GM23338 (cell line): ENCODE data around the gene PTK6. TPM values are rescaled to one million over a fixed set of nuclear protein-coding genes. Genes with fewer than 3 reads are reported as not detected.

Source experiments
- ATAC-seq: fragments of 200-7000 bp; cut with Tn5 transposase; 3 replicates; pipeline ENCODE4 v1.9.1; 2020
- DNase-seq: peaks from one replicate; pipeline ENCODE4 v3.0.0-alpha.2; 2015; ENCODE audit warnings: low spot score
- H2AFZ ChIP-seq: fragments of 200-600 bp; sonication (generic); 2 replicates; pipeline ENCODE4 v1.8.0; 2016; ENCODE audit warnings: antibody characterized with exemption, mild to moderate bottlenecking, moderate library complexity
- H3F3A ChIP-seq: fragments of 200-600 bp; sonication (generic); replicated peaks from 2 replicates; pipeline ENCODE4 v1.8.0; 2017; ENCODE audit warnings: antibody characterized with exemption, mixed run types, low read depth
- H3K27ac ChIP-seq: fragments of 200-600 bp; sonication (generic); 2 replicates; pipeline ENCODE4 v1.6.1; 2016; ENCODE audit warnings: low read depth
- H3K27me3 ChIP-seq: fragments of 200-600 bp; sonication (generic); 2 replicates; pipeline ENCODE4 v1.8.0; 2016; ENCODE audit warnings: mild to moderate bottlenecking, mixed run types, moderate library complexity; ENCODE audit not compliant: insufficient read depth
- H3K36me3 ChIP-seq: fragments of 200-600 bp; sonication (generic); 2 replicates; pipeline ENCODE4 v1.8.0; 2016; ENCODE audit warnings: mild to moderate bottlenecking; ENCODE audit not compliant: insufficient read depth
- H3K4me1 ChIP-seq: fragments of 200-600 bp; sonication (generic); 2 replicates; pipeline ENCODE4 v1.8.0; 2016; ENCODE audit warnings: mild to moderate bottlenecking, moderate library complexity; ENCODE audit not compliant: insufficient read depth
- H3K4me2 ChIP-seq: fragments of 200-600 bp; sonication (generic); 2 replicates; pipeline ENCODE4 v1.7.1; 2017; ENCODE audit warnings: mixed run types
- H3K4me3 ChIP-seq: fragments of 200-600 bp; sonication (generic); 2 replicates; pipeline ENCODE4 v1.6.1; 2016; ENCODE audit warnings: mixed run types
- H3K79me2 ChIP-seq: fragments of 200-600 bp; sonication (generic); replicated peaks from 2 replicates; pipeline ENCODE4 v1.8.0; 2017; ENCODE audit warnings: mild to moderate bottlenecking; ENCODE audit not compliant: insufficient read depth
- H3K9me2 ChIP-seq: fragments of 200-600 bp; sonication (generic); 2 replicates; pipeline ENCODE4 v1.8.0; 2017; ENCODE audit not compliant: insufficient read depth
- H4K20me1 ChIP-seq: fragments of 200-600 bp; sonication (generic); replicated peaks from 2 replicates; pipeline ENCODE4 v1.8.0; 2017; ENCODE audit warnings: mild to moderate bottlenecking; ENCODE audit not compliant: insufficient read depth
- H3K27ac Mint-ChIP-seq: 2 replicates; pipeline ENCODE4 v1.8.0; 2020; ENCODE audit warnings: inconsistent platforms, mild to moderate bottlenecking, moderate library complexity, mixed read lengths
- H3K27me3 Mint-ChIP-seq: 3 replicates; pipeline ENCODE4 v1.8.0; 2022; ENCODE audit warnings: low read depth, mild to moderate bottlenecking, moderate library complexity, mixed read lengths, inconsistent platforms; ENCODE audit not compliant: insufficient read depth, poor library complexity
- H3K36me3 Mint-ChIP-seq: 3 replicates; pipeline ENCODE4 v1.8.0; 2021; ENCODE audit warnings: low read depth, mild to moderate bottlenecking, inconsistent platforms, moderate library complexity, mixed read lengths
- H3K4me1 Mint-ChIP-seq: 3 replicates; pipeline ENCODE4 v1.8.0; 2020; ENCODE audit warnings: mild to moderate bottlenecking, inconsistent platforms, mixed read lengths
- H3K4me3 Mint-ChIP-seq: 3 replicates; pipeline ENCODE4 v1.8.0; 2021; ENCODE audit warnings: moderate library complexity, mild to moderate bottlenecking, inconsistent platforms, mixed read lengths
- H3K9me3 Mint-ChIP-seq: 3 replicates; pipeline ENCODE4 v1.8.0; 2020; ENCODE audit warnings: moderate library complexity, mild to moderate bottlenecking, inconsistent platforms, mixed read lengths
- CREB1 ChIP-seq: fragments of 250-450 bp; sonication (Bioruptor Pico); IDR thresholded peaks from 2 replicates; pipeline ENCODE4 v1.5.0; 2020; ENCODE audit warnings: low read depth, mild to moderate bottlenecking, moderate library complexity
- CTCF ChIP-seq, 2 experiments: fragments of 200-600 bp in 1 of 2; sonication (generic) in 1 of 2; conservative IDR thresholded peaks; 2 replicates each; pipeline versions ENCODE4 v1.5.1 to v1.6.1; 2016 to 2017; ENCODE audit warnings: antibody characterized with exemption in 2 of 2, low read depth in 2 of 2, mild to moderate bottlenecking in 2 of 2, moderate library complexity in 1 of 2
- ETS1 ChIP-seq: IDR thresholded peaks from 2 replicates; pipeline ENCODE4 v1.6.1; 2016; ENCODE audit warnings: antibody characterized with exemption
- EZH2 ChIP-seq: fragments of 200-600 bp; sonication (generic); IDR thresholded peaks from one replicate; pipeline ENCODE4 v1.8.0; 2017; ENCODE audit warnings: antibody characterized with exemption, mild to moderate bottlenecking, low read depth; ENCODE audit not compliant: unreplicated experiment
- JUNB ChIP-seq: IDR thresholded peaks from one replicate; pipeline ENCODE4 v1.6.1; 2016; ENCODE audit warnings: antibody characterized with exemption; ENCODE audit not compliant: unreplicated experiment
- NANOG ChIP-seq: IDR thresholded peaks from 2 replicates; pipeline ENCODE4 v1.6.1; 2016; ENCODE audit warnings: antibody characterized with exemption, borderline replicate concordance
- POLR2AphosphoS5 ChIP-seq: IDR thresholded peaks from 2 replicates; pipeline ENCODE4 v1.6.1; 2016; ENCODE audit warnings: antibody characterized with exemption, low read depth
- ZNF114 ChIP-seq: fragments of 250-450 bp; sonication (Bioruptor Pico); IDR thresholded peaks from 2 replicates; pipeline ENCODE4 v1.5.0; 2020; ENCODE audit warnings: mild to moderate bottlenecking, moderate library complexity
- ZNF331 ChIP-seq: fragments of 250-450 bp; sonication (Bioruptor Pico); IDR thresholded peaks from 2 replicates; pipeline ENCODE4 v1.5.0; 2020; ENCODE audit warnings: low read depth, mild to moderate bottlenecking, moderate library complexity
- ZNF462 ChIP-seq: fragments of 250-450 bp; sonication (Bioruptor Pico); IDR thresholded peaks from 2 replicates; pipeline ENCODE4 v1.5.0; 2020; ENCODE audit warnings: mild to moderate bottlenecking, moderate library complexity
- polyA plus RNA-seq: library from polyadenylated mRNA; unstranded; fragments of >200 nt; fragmentation: Nextera tagmentation; extraction: Ambion mirVana; gene quantifications from 2 replicates; pipeline ENCODE4 v1.2.1, GENCODE V29; 2016
- total RNA-seq: library from RNA; depleted of rRNA; stranded (reverse); fragments of >200 nt; shearing (Covaris generic); gene quantifications from 2 replicates; pipeline ENCODE4 v1.2.3, GENCODE V29; 2014

Gene PTK6
- total and polyA plus RNA-seq, 2 experiments from 2014 or later, result 0.28 TPM; not detected in 1

- no peak for TF ChIP-seq JUNB
- TF ChIP-seq ETS1, result no peak
- TF ChIP-seq ZNF462 (CRISPR knock-in tag), result no peak
- no peak for TF ChIP-seq ZNF114 (CRISPR knock-in tag)
- no peak for TF ChIP-seq CTCF (conservative IDR thresholded peaks at IDR 0.05; ENCODE audit: low read depth in 2 of 2)
- no peak for TF ChIP-seq NANOG
- no peak for TF ChIP-seq EZH2
- no peak for TF ChIP-seq CREB1 (CRISPR knock-in tag)
- TF ChIP-seq POLR2AphosphoS5, result no peak
- no peak for TF ChIP-seq ZNF331 (CRISPR knock-in tag)
- Histone ChIP-seq H3K27me3 (no peaks in the 10 kb centered on the region), H4K20me1 (no peaks in the 10 kb centered on the region), H3K79me2 (no peaks in the 10 kb centered on the region), H3K36me3 (no peaks in the 10 kb centered on the region), H3K4me2 (no peak overlapping the region), H3K9me2 (no peaks in the 10 kb centered on the region), H3K4me1 (no peaks in the 10 kb centered on the region), H3F3A (no peaks in the 10 kb centered on the region), H3K4me3 (no peak overlapping the region), H2AFZ (no peak overlapping the region), H3K27ac (no peak overlapping the region)
- peaks cover 2% of the 10 kb centered on the region; the same call in 1 of the 3 replicates for H3K9me3 Mint-ChIP-seq
- H3K36me3 Mint-ChIP-seq, result peaks cover 3% of the 10 kb centered on the region; the same call in 1 of the 3 replicates
- ATAC-seq (no peak), DNase-seq (no peak)
- H3K27me3 Mint-ChIP-seq, result no peaks in the 10 kb centered on the region
- H3K27ac Mint-ChIP-seq, result no peak overlapping the region
- no peak overlapping the region for H3K4me3 Mint-ChIP-seq
- H3K4me1 Mint-ChIP-seq, result no peaks in the 10 kb centered on the region
Measured at GRCh38 chr20:63565021-63565698, 28.0 kb upstream of the PTK6 start.
